NCI-H1930 (cell line): Measurements from ENCODE around the gene POU6F2.
"Not testable (repeated sequence)": the region's sequence is repeated elsewhere in the genome, so short reads cannot be mapped to it uniquely, and the experiment has no call there.

Experiments used
- DNase-seq, 2 experiments: peaks; one replicate each; lab custom pipeline; 2025; lab: John Stamatoyannopoulos, UW

POU6F2 gene

GRCh38 chr7:39304178-39304577 is 326.5 kb downstream of the POU6F2 start:
- DNase-seq: no peak

GRCh38 chr7:39304668-39305405 is 327.1 kb downstream of the POU6F2 start:
- no peak for DNase-seq

DNA sequence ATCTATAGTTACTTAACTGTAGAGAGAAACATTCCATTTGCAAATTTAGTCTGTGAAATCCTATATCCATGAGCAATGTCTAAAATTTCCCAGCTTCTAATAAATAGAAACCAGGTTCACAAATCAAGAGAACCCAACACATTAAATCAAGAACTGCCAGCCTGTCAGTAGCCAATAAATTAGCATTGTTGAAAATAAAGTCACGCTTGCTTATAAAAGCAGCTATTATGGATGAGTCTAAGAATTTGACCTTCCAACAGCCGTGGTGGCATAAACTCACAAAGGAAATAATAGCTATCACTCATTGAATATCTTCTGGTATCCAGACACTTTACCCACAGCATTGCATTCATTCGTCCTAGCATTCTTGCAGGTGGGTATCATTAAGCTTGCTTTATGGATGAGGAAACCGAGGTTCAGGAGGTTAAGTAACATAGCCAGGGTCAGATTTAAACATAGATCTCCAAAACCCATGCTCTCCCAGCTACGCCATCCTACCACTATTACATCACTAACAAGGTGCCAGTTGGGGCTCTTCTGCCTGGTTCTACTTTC is 328.4 kb downstream of the POU6F2 start:
- DNase-seq: no peak

GRCh38 chr7:39310699-39311098 is 333.0 kb downstream of the POU6F2 start:
- no peak for DNase-seq

DNA sequence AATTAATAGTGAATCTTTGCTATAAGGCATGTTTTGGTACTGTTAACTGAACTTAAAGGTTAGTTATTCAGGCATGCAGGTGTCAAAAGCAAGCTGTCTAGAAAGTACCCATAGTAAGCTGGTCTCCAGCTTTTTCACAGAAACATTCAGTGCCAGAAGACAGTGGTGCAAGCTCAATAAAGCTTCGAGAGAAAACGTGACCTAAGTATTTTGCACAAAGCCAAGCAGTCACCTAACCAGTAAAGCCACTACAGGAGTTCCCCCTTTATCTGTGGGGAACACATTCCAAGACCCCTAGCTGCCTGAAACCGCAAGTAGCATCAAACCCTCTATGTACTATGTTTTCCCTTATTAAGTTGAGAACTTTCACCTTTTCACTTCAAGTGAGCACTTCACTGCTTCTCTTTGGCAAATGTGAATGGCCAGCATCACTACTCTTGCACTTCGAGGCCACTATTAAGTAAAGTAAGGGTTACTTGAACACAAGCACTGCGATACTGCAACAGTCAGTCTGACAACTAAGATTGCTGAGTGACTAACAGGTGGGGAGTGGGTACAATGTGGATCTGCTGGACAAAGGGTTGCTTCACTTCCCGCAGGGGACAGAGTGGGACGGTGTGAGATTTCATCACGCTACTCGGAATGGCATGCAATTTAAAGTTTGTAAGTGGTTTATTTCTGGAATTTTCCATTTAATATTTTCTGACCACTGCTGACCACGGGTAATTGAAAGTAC is 334.7 kb downstream of the POU6F2 start:
- DNase-seq: no peak

GRCh38 chr7:39313376-39313775 is 335.7 kb downstream of the POU6F2 start:
- DNase-seq: no peak

GRCh38 chr7:39313974-39314373 is 336.3 kb downstream of the POU6F2 start:
- no peak for DNase-seq

- DNase-seq: no peak
Observed at GRCh38 chr7:39317107-39317506, 339.4 kb downstream of the POU6F2 start.

DNA sequence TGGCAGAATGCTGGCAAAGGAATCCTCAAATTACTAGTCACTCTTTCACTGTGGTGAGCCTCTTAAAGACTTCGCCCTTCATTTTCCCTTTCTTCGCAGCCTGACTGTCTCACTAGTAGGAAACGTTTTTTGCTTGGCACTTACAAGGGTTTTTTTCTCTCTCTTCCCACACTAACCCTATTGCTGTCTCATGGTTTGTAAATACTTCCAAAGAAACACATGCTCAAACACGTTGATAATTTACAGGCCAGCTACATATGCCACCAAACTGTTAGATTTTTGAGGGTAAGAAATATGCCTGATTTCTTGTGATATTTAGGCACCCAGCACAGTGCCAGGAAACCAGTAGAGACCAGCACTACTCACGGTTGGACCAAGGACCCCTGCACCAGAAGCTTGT is 340.2 kb downstream of the POU6F2 start:
- DNase-seq: no peak

GRCh38 chr7:39321245-39321644 is 343.5 kb downstream of the POU6F2 start:
- no peak for DNase-seq

DNA sequence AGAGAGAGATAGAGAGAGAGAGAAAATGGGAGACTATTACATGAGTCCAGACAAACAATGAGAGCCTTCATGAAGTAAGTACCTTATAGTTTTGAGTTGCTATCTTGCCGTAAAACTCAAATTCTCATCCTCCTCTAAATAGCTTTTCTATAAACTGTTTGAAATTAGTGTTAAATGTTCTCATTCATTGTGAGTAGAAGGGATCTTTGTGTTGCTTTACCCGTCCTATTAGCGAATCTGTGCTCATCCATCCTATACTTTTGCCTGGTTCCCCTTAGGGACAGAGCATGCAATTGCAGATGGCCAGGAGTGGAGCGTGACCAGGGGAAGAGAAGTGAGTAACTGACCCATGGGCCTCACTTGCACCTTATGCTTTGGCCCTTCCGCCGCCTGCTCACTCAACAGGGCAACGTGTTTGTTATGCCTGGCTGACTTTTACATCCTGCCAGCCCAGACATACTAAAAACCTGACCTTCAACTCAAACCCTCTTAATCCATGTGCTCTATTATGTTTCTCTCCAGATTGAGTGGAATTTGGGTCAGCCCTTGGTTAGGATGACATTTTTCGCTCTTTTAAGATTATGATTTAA is 344.3 kb downstream of the POU6F2 start:
- DNase-seq: no peak

DNA sequence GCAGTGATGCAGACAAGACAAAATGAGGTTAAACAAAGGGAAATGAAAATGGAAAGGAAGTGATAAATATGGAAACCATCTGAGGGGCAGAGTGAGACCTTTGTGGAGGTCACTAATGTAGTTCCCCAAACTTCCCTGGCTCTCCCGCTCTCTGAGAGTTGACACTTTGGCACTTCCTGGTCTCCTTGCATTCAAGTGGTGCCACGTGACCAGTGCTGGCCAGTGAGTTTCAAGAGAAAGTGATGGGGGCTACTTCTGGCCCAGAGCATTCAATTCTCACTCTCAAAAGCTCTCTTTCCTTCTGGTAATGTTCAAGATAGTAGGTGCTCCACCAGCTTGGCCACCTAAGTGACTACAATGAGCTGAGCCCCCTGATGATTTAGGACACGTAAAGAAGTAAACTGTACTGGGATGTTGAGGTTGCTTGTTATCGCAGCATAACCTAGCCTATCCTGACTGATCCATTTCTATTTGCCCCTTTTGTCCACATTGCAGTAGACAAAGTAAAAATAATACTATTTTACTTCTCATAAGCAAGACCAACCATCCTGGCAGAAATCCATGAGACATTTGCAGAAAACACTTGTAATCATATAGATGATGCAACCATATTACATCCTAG is 346.5 kb downstream of the POU6F2 start:
- DNase-seq: no peak

DNA sequence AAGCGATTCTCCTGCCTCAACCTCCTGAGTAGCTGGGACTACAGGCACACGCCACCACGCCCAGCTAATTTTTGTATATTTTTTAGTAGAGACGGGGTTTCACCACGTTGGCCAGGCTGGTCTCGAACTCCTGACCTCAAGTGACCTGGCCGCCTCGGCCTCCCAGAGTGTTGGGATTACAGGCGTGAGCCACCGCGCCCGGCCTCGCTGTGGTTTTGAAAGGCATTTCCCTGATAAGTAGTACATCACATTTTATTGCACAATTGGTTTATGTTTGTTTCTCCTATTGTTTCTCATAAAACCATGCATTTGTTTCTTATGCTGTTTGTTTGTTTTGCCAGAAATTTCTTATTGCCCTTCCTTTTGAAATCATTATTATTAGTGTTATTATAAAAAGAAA is 353.9 kb downstream of the POU6F2 start:
- not testable (repeated sequence) for DNase-seq

GRCh38 chr7:39332142-39332541 is 354.4 kb downstream of the POU6F2 start:
- DNase-seq: no peak

DNA sequence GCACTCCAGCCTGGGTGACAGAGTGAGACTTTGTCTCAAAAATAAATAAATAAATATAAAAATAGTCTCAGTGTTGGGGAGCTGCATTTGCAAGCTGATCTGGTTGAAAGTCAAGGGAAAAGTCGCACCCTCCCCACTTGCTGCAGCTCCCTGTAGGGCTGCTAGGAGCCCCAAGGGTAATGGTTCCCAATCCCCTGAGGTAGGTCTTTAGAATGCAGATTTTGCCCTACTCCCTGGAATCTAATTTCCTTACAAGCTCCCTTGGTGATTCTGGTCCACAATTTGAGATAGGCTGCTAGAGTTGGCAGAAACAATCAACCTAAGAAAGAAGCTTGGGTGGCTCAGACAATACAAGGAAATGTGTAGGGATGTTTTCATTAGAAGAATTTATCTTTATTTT is 356.0 kb downstream of the POU6F2 start:
- no peak for DNase-seq

- DNase-seq: no peak
Observed at GRCh38 chr7:39336442-39336841, 358.7 kb downstream of the POU6F2 start.

- DNase-seq: no peak
Observed at GRCh38 chr7:39338716-39339115, 361.0 kb downstream of the POU6F2 start.

GRCh38 chr7:39339591-39339990 is 361.9 kb downstream of the POU6F2 start:
- no peak for DNase-seq

- no peak for DNase-seq
Observed at GRCh38 chr7:39341083-39341482, 363.4 kb downstream of the POU6F2 start.

DNA sequence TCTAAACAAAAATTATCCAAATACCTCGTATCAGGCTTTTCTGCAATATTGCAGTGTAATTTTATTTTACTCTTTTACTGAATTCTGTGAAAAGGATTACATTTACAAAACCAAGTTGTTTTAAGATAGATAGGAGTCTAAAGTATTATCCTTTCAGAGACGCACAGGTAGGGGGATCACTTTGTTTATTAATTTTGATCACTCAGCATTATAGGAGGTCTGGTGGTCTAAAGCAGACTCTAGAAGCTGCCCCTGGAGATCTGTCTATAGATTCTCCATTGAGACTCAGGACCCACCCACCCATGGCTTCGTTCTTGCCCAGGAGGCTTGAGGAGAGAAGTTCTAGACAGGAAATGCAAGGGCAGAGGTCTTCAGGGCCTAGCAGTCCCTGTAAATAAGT is 365.1 kb downstream of the POU6F2 start:
- DNase-seq: no peak

DNA sequence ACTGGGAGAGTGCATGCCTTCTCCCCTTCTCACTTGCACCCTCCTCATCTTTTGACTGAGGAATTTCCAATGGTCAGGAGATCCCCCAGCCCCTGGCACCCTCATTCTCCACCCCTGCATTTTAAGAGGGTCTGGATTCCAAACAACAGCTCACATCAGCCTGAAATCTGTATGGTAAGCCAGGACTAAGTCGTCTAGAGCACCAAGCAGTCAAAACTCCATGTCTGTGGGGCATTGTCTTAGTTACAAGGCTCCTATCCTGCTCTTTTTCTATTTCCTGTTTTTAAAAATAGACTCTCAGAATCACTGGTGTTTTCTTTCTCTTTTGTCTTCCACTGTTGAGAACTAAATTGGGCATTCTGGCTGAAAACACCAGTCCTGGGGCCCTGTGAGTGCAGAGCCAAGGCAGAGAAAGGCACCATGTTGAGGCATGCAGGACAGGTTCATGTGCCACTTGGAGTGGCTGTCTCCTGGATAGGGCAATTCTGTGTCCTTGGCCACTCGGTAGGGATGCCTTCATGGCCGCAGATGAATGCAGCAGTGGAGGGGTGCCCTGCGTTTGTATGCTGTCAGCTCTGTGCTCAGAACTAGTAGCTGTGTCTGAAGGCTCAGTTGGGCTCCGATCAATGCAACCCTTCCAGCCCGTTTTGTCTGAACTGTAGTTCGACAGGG is 371.9 kb downstream of the POU6F2 start:
- no peak for DNase-seq
